BJ (cell line): ENCODE data around the gene SCGB1D1. TPM values are rescaled to one million over a fixed set of nuclear protein-coding genes. Genes with fewer than 3 reads are reported as not detected.
"Not testable (repeated sequence)": the region's sequence is repeated elsewhere in the genome, so short reads cannot be mapped to it uniquely, and the experiment has no call there.

Experiments
- CTCF ChIA-PET: fragments of 350-600 bp; formaldehyde crosslinking; extraction: SDS; loops from one replicate; lab custom pipeline; 2021; ENCODE audit warnings: antibody characterized with exemption, inconsistent platforms; lab: Yijun Ruan, JAX
- POLR2A ChIA-PET: fragments of 300-600 bp; sonication (Branson Sonifier 250); formaldehyde crosslinking; extraction: SDS; loops from one replicate; lab custom pipeline; 2021; ENCODE audit warnings: antibody characterized with exemption; lab: Charles Lee
- DNase-seq: peaks from one replicate; pipeline ENCODE4 v3.0.0-alpha.2; 2011; ENCODE audit warnings: low read depth
- H3K27me3 ChIP-seq: 2 replicates; pipeline ENCODE4 v1.6.0; 2011; ENCODE audit warnings: low read length; ENCODE audit not compliant: control insufficient read depth, insufficient read depth
- H3K36me3 ChIP-seq: 2 replicates; pipeline ENCODE4 v1.5.1; 2011; ENCODE audit warnings: low read length; ENCODE audit not compliant: control insufficient read depth, insufficient read depth
- H3K4me3 ChIP-seq: 2 replicates; pipeline ENCODE4 v1.5.1; 2011; ENCODE audit warnings: low read depth, mild to moderate bottlenecking, control low read depth, low read length
- CTCF ChIP-seq: IDR thresholded peaks from 2 replicates; pipeline ENCODE4 v1.5.1; 2011; ENCODE audit warnings: low read depth, mild to moderate bottlenecking, control low read depth, inconsistent platforms, low read length, moderate library complexity; ENCODE audit not compliant: insufficient read depth
- polyA plus RNA-seq: library from polyadenylated mRNA; depleted of rRNA; stranded (reverse); fragments of >200 nt; gene quantifications from 2 replicates; pipeline ENCODE4 v1.2.3, GENCODE V29; 2011

Gene SCGB1D1
- polyA plus RNA-seq, 1 experiment, result not detected

- ChIA-PET CTCF (interaction anchor here (1.0 kb wide), 1 partner anchor 10 kb away, joined by 4 read pairs; no protein-coding TSS in a partner anchor), POLR2A (no interaction called here)
- DNase-seq, result no peak
- no peaks in the 10 kb centered on the region for H3K36me3 ChIP-seq
- H3K4me3 ChIP-seq, result no peak overlapping the region
- no peak for TF ChIP-seq CTCF
- 0 out of 2 replicates have a peak, but pooled peaks cover 3% of the 10 kb centered on the region for H3K27me3 ChIP-seq
Measured at GRCh38 chr11:62179995-62180394, 10.0 kb upstream of the SCGB1D1 start.

- ChIA-PET CTCF (no interaction called here), POLR2A (no interaction called here)
- no peaks in the 10 kb centered on the region for H3K36me3 ChIP-seq
- no peak for TF ChIP-seq CTCF
- no peak overlapping the region for H3K4me3 ChIP-seq
- H3K27me3 ChIP-seq, result 0 out of 2 replicates have a peak, but pooled peaks cover 3% of the 10 kb centered on the region
- DNase-seq, result no peak
Measured at GRCh38 chr11:62181097-62181496, 8.9 kb upstream of the SCGB1D1 start.

GRCh38 chr11:62182147-62182891, 7.7 kb upstream of the SCGB1D1 start:
- ChIA-PET POLR2A (no interaction called here), CTCF (interaction anchor here (1.0 kb wide), 1 partner anchor 11 kb away, joined by 3 read pairs; no protein-coding TSS in a partner anchor)
- Histone ChIP-seq H3K27me3 (0 out of 2 replicates have a peak, but pooled peaks cover 3% of the 10 kb centered on the region), H3K36me3 (no peaks in the 10 kb centered on the region), H3K4me3 (no peak overlapping the region)
- DNase-seq, result no peak
- no peak for TF ChIP-seq CTCF

GRCh38 chr11:62186195-62186594, 3.8 kb upstream of the SCGB1D1 start:
- no peak for DNase-seq
- POLR2A ChIA-PET, result no interaction called here
- no peak overlapping the region for H3K4me3 ChIP-seq

GRCh38 chr11:62193952-62194351, 3.9 kb downstream of the SCGB1D1 start:
- Histone ChIP-seq H3K36me3 (no peaks in the 10 kb centered on the region), H3K4me3 (no peak overlapping the region), H3K27me3 (peaks cover 4% of the 10 kb centered on the region)
- ChIA-PET POLR2A (no interaction called here), CTCF (no interaction called here)
- DNase-seq, result no peak
- TF ChIP-seq CTCF, result no peak

More at GRCh38 chr11:62186195-62186594, 3.8 kb upstream of the SCGB1D1 start:
- peaks cover 5% of the 10 kb centered on the region for H3K27me3 ChIP-seq
- CTCF ChIA-PET, result interaction anchor here (3.4 kb wide), 1 partner anchor 15 kb away, joined by 12 read pairs; no protein-coding TSS in a partner anchor
- H3K36me3 ChIP-seq, result no peaks in the 10 kb centered on the region
- no peak for TF ChIP-seq CTCF

GRCh38 chr11:62195010-62195409, 5.0 kb downstream of the SCGB1D1 start:
- H3K36me3 ChIP-seq, CTCF ChIA-PET, H3K4me3 ChIP-seq, H3K27me3 ChIP-seq, DNase-seq, POLR2A ChIA-PET: not testable (repeated sequence)
